HL-60/S4 treated with retinoic acid at 250 ng/mL for 4 days and 3 days (cell line): Measurements from ENCODE around the gene CEPT1.

ENCODE experiments used
- in situ Hi-C: fragments of 300-500 bp; cut with MboI; formaldehyde crosslinking; loops from 2 replicates; pipeline ENCODE4 v1.7.0; 2022; ENCODE audit warnings: low sequenced_read_pairs

The CEPT1 gene

GRCh38 chr1:111192074-111192473, 52.1 kb downstream of the CEPT1 start:
- in situ Hi-C loops, result no loop called here

- in situ Hi-C loops, result no loop called here
These were observed 52.9 kb downstream of the CEPT1 start for GRCh38 chr1:111192658-111193519.

- in situ Hi-C loops, result no loop called here
These were observed 53.9 kb downstream of the CEPT1 start for GRCh38 chr1:111193712-111194480.

GRCh38 chr1:111195002-111195684, 55.1 kb downstream of the CEPT1 start:
- in situ Hi-C loops, result no loop called here

- in situ Hi-C loops, result no loop called here
These were observed 56.2 kb downstream of the CEPT1 start for GRCh38 chr1:111196213-111196612.

GRCh38 chr1:111197598-111198284, 57.7 kb downstream of the CEPT1 start:
- in situ Hi-C loops, result no loop called here

GRCh38 chr1:111198836-111199235, 58.8 kb downstream of the CEPT1 start:
- in situ Hi-C loops, result no loop called here

GRCh38 chr1:111199329-111199728, 59.3 kb downstream of the CEPT1 start:
- in situ Hi-C loops, result no loop called here

- in situ Hi-C loops, result no loop called here
These were observed 60.1 kb downstream of the CEPT1 start, which contains the start of gene DENND2D for GRCh38 chr1:111199881-111200801. Gene DENND2D (minus strand): TSS chr1:111200646. CDS start chr1:111200459, 187 bp downstream.

GRCh38 chr1:111200802-111201161, 60.8 kb downstream of the CEPT1 start:
- in situ Hi-C loops, result no loop called here

GRCh38 chr1:111201275-111202090, 61.5 kb downstream of the CEPT1 start:
- in situ Hi-C loops, result no loop called here

GRCh38 chr1:111202366-111202706, 62.3 kb downstream of the CEPT1 start:
- in situ Hi-C loops, result no loop called here

- in situ Hi-C loops, result no loop called here
These were observed 62.9 kb downstream of the CEPT1 start for GRCh38 chr1:111202707-111203623.

- in situ Hi-C loops, result no loop called here
These were observed 63.7 kb downstream of the CEPT1 start for GRCh38 chr1:111203681-111204200.

GRCh38 chr1:111204201-111204982, 64.4 kb downstream of the CEPT1 start:
- in situ Hi-C loops, result no loop called here

- in situ Hi-C loops, result no loop called here
These were observed 65.1 kb downstream of the CEPT1 start for GRCh38 chr1:111204983-111205713.
